IMR-90 (cell line): ENCODE measurements around the gene URI1.

ENCODE experiments used
- CEBPB ChIP-seq: IDR thresholded peaks from 2 replicates; pipeline ENCODE4 v1.6.1; 2012; ENCODE audit warnings: low read depth, low read length, improper control_type of control experiment
- CTCF ChIP-seq: conservative IDR thresholded peaks from 2 replicates; pipeline ENCODE4 v1.5.1; 2012; ENCODE audit warnings: mild to moderate bottlenecking, low read depth, low read length, improper control_type of control experiment
- MAZ ChIP-seq: IDR thresholded peaks from 2 replicates; pipeline ENCODE4 v1.6.1; 2012; ENCODE audit warnings: low read depth, mild to moderate bottlenecking, low read length, improper control_type of control experiment, moderate library complexity, borderline replicate concordance
- POLR2A ChIP-seq: IDR thresholded peaks from 2 replicates; pipeline ENCODE4 v1.6.1; 2012; ENCODE audit warnings: mild to moderate bottlenecking, low read depth, low read length
- RAD21 ChIP-seq: IDR thresholded peaks from 2 replicates; pipeline ENCODE4 v1.6.1; 2012; ENCODE audit warnings: low read length, improper control_type of control experiment
- RCOR1 ChIP-seq: IDR thresholded peaks from 2 replicates; pipeline ENCODE4 v1.6.1; 2012; ENCODE audit warnings: mild to moderate bottlenecking, low read length, improper control_type of control experiment; ENCODE audit not compliant: insufficient replicate concordance

- TF ChIP-seq RAD21 (no peak), CEBPB (no peak), CTCF (no peak), RCOR1 (no peak), POLR2A (no peak), MAZ (no peak)
Observed at GRCh38 chr19:30060531-30061222, 118.6 kb downstream of the URI1 start.
